OCI-LY1 (cell line): ENCODE measurements around the gene RFX1.
"Not testable (repeated sequence)": the region's sequence is repeated elsewhere in the genome, so short reads cannot be mapped to it uniquely, and the experiment has no call there.

ENCODE experiments used
- H2AFZ ChIP-seq: fragments of 200-600 bp; sonication (generic), shearing (Covaris generic); 2 replicates; pipeline ENCODE4 v1.6.0; 2014; ENCODE audit warnings: antibody characterized with exemption, mild to moderate bottlenecking, low read length
- H3F3A ChIP-seq: fragments of 200-600 bp; sonication (generic), shearing (Covaris generic); 2 replicates; pipeline ENCODE4 v1.6.0; 2014; ENCODE audit warnings: mild to moderate bottlenecking, antibody characterized with exemption, low read length, moderate library complexity; ENCODE audit not compliant: insufficient read depth
- H3K27ac ChIP-seq: fragments of 200-600 bp; sonication (generic); 2 replicates; pipeline ENCODE4 v1.5.1; 2014; ENCODE audit warnings: low read length, mixed run types, mild to moderate bottlenecking, low read depth; ENCODE audit not compliant: poor library complexity, severe bottlenecking
- H3K27me3 ChIP-seq: fragments of 200-600 bp; sonication (generic); 2 replicates; pipeline ENCODE4 v1.6.0; 2014; ENCODE audit warnings: antibody characterized with exemption, mild to moderate bottlenecking, low read length, moderate library complexity; ENCODE audit not compliant: insufficient read depth
- H3K36me3 ChIP-seq: fragments of 200-600 bp; sonication (generic); 2 replicates; pipeline ENCODE4 v1.6.1; 2014; ENCODE audit warnings: mild to moderate bottlenecking, antibody characterized with exemption, low read length, moderate library complexity, mixed read lengths; ENCODE audit not compliant: insufficient read depth
- H3K4me1 ChIP-seq: fragments of 200-600 bp; sonication (generic); 2 replicates; pipeline ENCODE4 v1.5.1; 2014; ENCODE audit warnings: mild to moderate bottlenecking, low read length, moderate library complexity; ENCODE audit not compliant: insufficient read depth, severe bottlenecking
- H3K4me2 ChIP-seq: fragments of 200-600 bp; sonication (generic), shearing (Covaris generic); 2 replicates; pipeline ENCODE4 v1.6.1; 2014; ENCODE audit warnings: low read length
- H3K4me3 ChIP-seq: fragments of 200-600 bp; sonication (generic); 2 replicates; pipeline ENCODE4 v1.5.1; 2014; ENCODE audit warnings: low read length, low read depth, mild to moderate bottlenecking, mixed read lengths; ENCODE audit not compliant: poor library complexity, severe bottlenecking
- H3K79me2 ChIP-seq: fragments of 200-600 bp; shearing (Covaris generic); 2 replicates; pipeline ENCODE4 v1.6.1; 2016; ENCODE audit warnings: mixed run types, low read length, mixed read lengths; ENCODE audit not compliant: insufficient read depth
- H3K9ac ChIP-seq: fragments of 200-600 bp; sonication (generic), shearing (Covaris generic); 2 replicates; pipeline ENCODE4 v1.6.1; 2014; ENCODE audit warnings: mild to moderate bottlenecking, low read length, mixed read lengths
- H3K9me2 ChIP-seq: fragments of 200-600 bp; sonication (generic), shearing (Covaris generic); 2 replicates; pipeline ENCODE4 v1.6.1; 2014; ENCODE audit warnings: low read depth, mild to moderate bottlenecking, low read length, mixed read lengths
- H3K9me3 ChIP-seq: fragments of 200-600 bp; shearing (Covaris generic); 2 replicates; pipeline ENCODE4 v1.6.1; 2014; ENCODE audit warnings: low read length, mixed read lengths
- H4K20me1 ChIP-seq: fragments of 200-600 bp; sonication (generic), shearing (Covaris generic); 2 replicates; pipeline ENCODE4 v1.6.0; 2016; ENCODE audit warnings: mild to moderate bottlenecking, low read length; ENCODE audit not compliant: insufficient read depth
- CTCF ChIP-seq: fragments of 200-600 bp; sonication (generic), shearing (Covaris generic); IDR thresholded peaks from 2 replicates; pipeline ENCODE4 v1.5.1; 2017; ENCODE audit warnings: mild to moderate bottlenecking, antibody characterized with exemption, low read length, moderate library complexity, mixed read lengths
- EZH2 ChIP-seq: fragments of 200-600 bp; sonication (generic), shearing (Covaris generic); IDR thresholded peaks from 2 replicates; pipeline ENCODE4 v1.8.0; 2017; ENCODE audit warnings: borderline replicate concordance, mixed run types, mild to moderate bottlenecking, antibody characterized with exemption, low read length, moderate library complexity, mixed read lengths

RFX1 gene

DNA sequence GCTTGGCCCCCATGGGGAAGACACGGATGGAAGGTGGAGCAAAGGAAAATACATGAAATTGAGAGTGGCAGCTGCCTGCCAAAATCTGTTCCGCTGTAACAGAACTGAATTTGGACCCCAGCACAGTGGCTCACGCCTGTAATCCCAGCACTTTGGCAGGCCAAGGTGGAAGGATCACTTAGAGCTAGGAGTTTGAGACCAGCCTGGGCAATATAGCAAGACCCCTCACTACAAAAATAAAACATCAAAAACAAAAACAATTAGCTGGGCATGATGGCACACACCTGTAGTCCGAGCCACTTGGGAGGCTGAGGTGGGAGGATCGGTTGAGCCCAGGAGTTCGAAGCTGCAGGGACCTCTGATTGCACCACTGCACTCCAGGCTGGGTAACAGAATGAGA, 46.4 kb upstream of the RFX1 start:
- Histone ChIP-seq H3K4me1 (no peaks in the 10 kb centered on the region), H4K20me1 (no peaks in the 10 kb centered on the region), H3K79me2 (no peaks in the 10 kb centered on the region), H3K4me2 (no peak overlapping the region), H3K27ac (no peak overlapping the region), H3K4me3 (no peak overlapping the region), H3K27me3 (no peaks in the 10 kb centered on the region), H2AFZ (no peak overlapping the region), H3K36me3 (no peaks in the 10 kb centered on the region), H3K9me3 (0 out of 2 replicates have a peak, but pooled peaks cover 3% of the 10 kb centered on the region), H3K9ac (no peak overlapping the region), H3F3A (no peaks in the 10 kb centered on the region), H3K9me2 (no peaks in the 10 kb centered on the region)
- TF ChIP-seq EZH2 (no peak), CTCF (no peak)

- H3K4me2 ChIP-seq = no peak overlapping the region
- no peaks in the 10 kb centered on the region for H4K20me1 ChIP-seq
- H3F3A ChIP-seq = no peaks in the 10 kb centered on the region
- no peaks in the 10 kb centered on the region for H3K79me2 ChIP-seq
- TF ChIP-seq EZH2 (no peak), CTCF (no peak)
- no peaks in the 10 kb centered on the region for H3K36me3 ChIP-seq
- H3K9me3 ChIP-seq = 0 out of 2 replicates have a peak, but pooled peaks cover 3% of the 10 kb centered on the region
- H3K9me2 ChIP-seq = no peaks in the 10 kb centered on the region
- H3K27me3 ChIP-seq = no peaks in the 10 kb centered on the region
- H2AFZ ChIP-seq = no peak overlapping the region
- no peaks in the 10 kb centered on the region for H3K4me1 ChIP-seq
- no peak overlapping the region for H3K9ac ChIP-seq
- H3K27ac ChIP-seq = no peak overlapping the region
- H3K4me3 ChIP-seq = no peak overlapping the region
Observed at GRCh38 chr19:14051980-14052379, 45.9 kb upstream of the RFX1 start.

DNA sequence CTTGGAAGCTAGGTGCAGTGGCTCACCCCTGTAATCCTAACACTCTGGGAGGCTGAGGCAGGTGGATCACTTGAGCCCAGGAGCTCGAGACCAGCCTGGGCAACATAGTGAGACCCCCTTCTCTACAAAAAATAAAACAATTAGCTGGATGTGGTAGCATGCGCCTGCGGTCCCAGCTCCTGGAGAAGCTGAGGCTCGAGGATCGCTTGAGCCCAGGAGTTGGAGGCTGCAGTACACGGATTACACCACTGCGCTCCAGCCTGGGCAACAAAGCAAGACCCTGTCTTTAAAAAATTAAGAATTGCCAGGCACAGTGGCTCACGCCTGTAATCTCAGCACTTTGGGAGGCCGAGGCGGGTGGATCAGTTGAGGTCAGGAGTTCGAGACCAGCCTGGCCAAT, 44.8 kb upstream of the RFX1 start:
- H3K9me2 ChIP-seq, H3K4me3 ChIP-seq, H3K9ac ChIP-seq, H3F3A ChIP-seq, H3K4me2 ChIP-seq, H3K27me3 ChIP-seq, H4K20me1 ChIP-seq, H3K4me1 ChIP-seq, H2AFZ ChIP-seq, H3K27ac ChIP-seq, H3K79me2 ChIP-seq, H3K9me3 ChIP-seq, H3K36me3 ChIP-seq: not testable (repeated sequence)

- Histone ChIP-seq H3K4me3 (no peak overlapping the region), H3K9me2 (no peaks in the 10 kb centered on the region), H3K9me3 (0 out of 2 replicates have a peak, but pooled peaks cover 3% of the 10 kb centered on the region), H4K20me1 (no peaks in the 10 kb centered on the region), H3K27ac (no peak overlapping the region), H3K4me1 (no peaks in the 10 kb centered on the region), H3K36me3 (no peaks in the 10 kb centered on the region), H3K9ac (no peak overlapping the region), H2AFZ (no peak overlapping the region), H3K27me3 (no peaks in the 10 kb centered on the region), H3F3A (no peaks in the 10 kb centered on the region), H3K4me2 (no peak overlapping the region), H3K79me2 (no peaks in the 10 kb centered on the region)
- TF ChIP-seq CTCF (no peak), EZH2 (no peak)
Observed at GRCh38 chr19:14050512-14050911, 44.4 kb upstream of the RFX1 start.
